Coronary artery (tissue), 2 donors: ENCODE results near the gene ASB18.
A peak's percentile ranks its signal among the peaks of the same experiment; 100 is the strongest.

ENCODE experiments used
- DNase-seq: peaks from one replicate; pipeline ENCODE4 v3.0.0-alpha.2; 2017; ENCODE audit warnings: low spot score
- H3K27ac ChIP-seq, 2 donors: fragments of 200-600 bp; sonication (generic); one replicate each; pipeline ENCODE4 v1.5.1; 2016 to 2019
- H3K4me3 ChIP-seq: fragments of 200-600 bp; sonication (generic); 2 replicates; pipeline ENCODE4 v1.5.1; 2016; ENCODE audit warnings: mild to moderate bottlenecking, moderate library complexity
- TF ChIP-seq, protein P1 (sequence below): fragments of 200-600 bp; sonication (generic); IDR thresholded peaks from one replicate; pipeline ENCODE4 v1.5.1; 2019; ENCODE audit warnings: antibody characterized with exemption

Gene ASB18

DNA sequence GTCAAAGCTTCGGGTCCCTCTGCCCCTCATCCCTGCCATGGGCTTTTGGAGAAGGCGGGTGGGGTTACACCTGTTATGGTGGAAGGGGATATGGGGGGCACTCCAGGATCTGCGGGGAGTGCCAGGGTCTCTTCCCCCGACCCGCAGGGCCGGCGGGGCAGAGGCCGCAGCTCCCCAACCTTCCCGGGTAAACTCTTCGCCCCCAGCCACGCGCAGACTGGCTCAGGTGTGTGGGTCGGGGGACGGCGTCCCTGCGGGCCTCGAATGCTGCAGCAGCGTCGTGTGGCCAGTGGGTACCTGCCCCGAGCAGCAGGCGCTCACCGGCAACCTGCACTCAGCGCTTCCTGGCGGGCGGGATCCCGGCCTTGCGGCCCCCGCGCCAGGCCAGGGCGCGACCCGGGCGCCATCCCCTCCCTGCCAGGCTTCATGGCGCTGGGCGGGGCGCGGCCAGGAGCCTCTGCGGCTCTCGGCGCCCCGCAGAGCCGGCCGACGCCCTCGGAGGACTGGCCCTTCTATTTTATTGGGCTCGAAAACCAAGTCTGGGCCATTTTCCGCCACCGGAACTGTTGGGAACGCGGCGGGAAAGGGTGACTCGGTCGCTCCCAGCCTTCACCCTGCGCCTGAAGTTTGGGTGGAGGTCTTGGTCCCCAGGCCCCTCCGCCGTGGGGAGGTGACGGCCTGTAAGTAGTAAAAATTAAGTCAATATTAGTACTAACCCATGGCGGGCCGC is 100.6 kb downstream of the ASB18 start:
- Histone ChIP-seq H3K4me3 (peak overlapping the region; percentile 60), H3K27ac (no peak overlapping the region)
- peak; percentile 28 for DNase-seq
- TF ChIP-seq, protein P1, sequence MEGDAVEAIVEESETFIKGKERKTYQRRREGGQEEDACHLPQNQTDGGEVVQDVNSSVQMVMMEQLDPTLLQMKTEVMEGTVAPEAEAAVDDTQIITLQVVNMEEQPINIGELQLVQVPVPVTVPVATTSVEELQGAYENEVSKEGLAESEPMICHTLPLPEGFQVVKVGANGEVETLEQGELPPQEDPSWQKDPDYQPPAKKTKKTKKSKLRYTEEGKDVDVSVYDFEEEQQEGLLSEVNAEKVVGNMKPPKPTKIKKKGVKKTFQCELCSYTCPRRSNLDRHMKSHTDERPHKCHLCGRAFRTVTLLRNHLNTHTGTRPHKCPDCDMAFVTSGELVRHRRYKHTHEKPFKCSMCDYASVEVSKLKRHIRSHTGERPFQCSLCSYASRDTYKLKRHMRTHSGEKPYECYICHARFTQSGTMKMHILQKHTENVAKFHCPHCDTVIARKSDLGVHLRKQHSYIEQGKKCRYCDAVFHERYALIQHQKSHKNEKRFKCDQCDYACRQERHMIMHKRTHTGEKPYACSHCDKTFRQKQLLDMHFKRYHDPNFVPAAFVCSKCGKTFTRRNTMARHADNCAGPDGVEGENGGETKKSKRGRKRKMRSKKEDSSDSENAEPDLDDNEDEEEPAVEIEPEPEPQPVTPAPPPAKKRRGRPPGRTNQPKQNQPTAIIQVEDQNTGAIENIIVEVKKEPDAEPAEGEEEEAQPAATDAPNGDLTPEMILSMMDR = no peak

DNA sequence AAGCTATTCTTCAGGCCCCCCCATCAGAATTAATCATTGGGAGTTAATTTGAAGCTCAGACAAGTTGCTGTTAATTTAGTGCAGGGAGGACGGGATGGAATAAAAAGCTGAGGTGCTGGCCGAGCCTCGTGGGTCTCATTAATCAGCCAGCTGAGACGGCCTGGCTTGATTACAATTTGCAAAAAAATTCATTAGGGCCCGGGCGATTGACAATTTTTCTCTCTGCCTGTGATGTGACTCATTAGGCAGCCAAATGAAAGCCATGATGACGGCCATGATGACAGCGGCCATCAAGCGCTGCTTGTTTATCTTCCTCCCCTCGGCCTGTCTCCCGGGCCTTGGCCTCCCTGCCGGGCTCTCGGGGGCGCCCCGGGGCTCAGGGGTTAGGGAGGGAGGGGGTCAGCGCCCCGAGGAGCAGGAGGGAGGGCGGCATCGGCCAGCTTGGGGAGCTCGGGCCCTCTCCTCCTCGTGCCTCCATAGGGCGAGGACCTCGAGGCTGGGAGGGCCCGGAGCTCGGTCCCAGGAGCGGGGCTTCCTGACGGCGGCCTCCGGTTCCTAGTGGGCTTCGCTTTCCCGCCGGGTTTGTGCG is 101.2 kb downstream of the ASB18 start:
- DNase-seq = no peak
- H3K27ac ChIP-seq = no peak overlapping the region
- H3K4me3 ChIP-seq = peak overlapping the region; percentile 60
- TF ChIP-seq, protein P1 = no peak

DNA sequence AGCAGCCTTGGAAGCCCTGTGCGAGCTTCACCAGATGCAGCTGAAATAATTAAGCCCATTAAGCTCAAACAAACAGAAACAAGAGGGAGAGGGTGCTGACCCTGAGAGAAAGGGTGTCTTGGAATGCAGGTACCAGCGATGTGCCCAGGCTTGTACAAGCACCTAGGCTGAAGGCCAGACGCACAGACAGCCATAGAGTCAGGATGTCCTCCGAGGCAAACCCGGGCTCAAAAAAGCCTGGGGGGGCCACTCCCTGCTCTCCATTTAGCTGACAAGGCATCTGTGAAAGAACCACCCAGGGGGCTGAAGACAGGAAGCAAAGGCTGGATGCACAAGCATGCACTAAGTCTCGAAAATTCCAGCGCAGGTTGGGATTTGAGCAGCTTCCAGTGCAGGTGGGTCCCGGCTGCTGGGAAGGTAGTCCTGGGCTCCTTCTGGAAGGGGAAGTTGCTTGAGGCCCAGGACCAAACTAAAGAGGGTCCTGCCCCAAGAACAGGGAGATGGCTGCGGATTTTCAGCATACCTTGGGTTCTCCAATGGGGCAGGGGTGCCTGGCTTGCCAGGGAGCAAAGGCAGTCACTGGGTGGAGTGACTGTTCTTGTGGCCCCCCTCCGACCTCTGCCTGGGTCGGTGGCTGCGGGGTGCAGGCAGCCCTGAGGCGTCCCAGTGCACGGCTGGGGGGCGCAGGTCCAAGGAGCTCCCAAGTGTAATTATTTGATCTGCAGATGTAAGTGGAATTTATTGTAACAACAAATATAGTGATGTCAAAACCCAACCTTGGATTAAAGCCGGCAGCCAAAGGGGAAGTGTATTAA is 102.0 kb downstream of the ASB18 start:
- no peak overlapping the region for H3K27ac ChIP-seq
- TF ChIP-seq, protein P1 = no peak
- peak; percentile 43 for DNase-seq
- H3K4me3 ChIP-seq = no peak overlapping the region

DNA sequence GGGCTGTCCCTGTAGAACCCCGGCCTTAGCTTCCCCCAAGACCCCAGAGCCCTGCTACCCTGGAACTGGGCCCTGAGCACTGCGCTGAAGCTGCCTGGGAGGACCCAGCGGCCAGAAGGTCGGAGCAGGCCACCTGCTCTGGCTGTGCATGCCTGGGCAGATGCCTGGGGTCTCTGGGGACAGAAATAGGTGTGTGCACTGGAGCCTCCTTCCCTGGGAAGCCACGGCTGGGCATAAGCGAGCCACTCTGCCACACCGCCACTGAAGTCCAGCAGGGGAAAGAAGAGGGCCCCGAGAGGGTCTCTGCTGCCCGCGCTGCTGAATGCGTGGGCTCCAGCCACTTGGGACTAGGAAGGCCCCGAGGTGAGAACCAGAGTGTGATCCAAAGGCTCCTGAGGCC is 102.7 kb downstream of the ASB18 start:
- no peak overlapping the region for H3K4me3 ChIP-seq
- DNase-seq = peak; percentile 59
- TF ChIP-seq, protein P1 = no peak
- no peak overlapping the region for H3K27ac ChIP-seq

DNA sequence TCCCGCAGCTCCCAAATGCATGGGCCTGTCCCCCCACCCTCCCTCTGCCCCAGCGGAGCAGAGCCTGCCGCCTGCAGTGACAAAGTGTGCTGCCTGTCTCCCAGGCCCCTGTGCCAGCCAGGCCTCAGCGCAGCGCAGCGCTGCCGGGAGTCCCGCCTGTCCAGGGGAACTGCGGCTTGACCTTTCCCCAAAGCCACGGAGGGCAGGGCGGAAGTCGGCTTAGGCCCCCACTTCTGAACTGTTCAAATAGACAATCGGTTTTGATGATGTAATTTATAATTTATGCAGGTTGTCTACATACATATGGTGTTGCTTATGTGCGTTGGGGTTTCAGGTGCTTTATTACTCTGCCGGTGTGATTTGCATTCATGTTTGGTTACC is 103.1 kb downstream of the ASB18 start:
- H3K27ac ChIP-seq = no peak overlapping the region
- no peak overlapping the region for H3K4me3 ChIP-seq
- DNase-seq = no peak
- TF ChIP-seq, protein P1 = no peak

DNA sequence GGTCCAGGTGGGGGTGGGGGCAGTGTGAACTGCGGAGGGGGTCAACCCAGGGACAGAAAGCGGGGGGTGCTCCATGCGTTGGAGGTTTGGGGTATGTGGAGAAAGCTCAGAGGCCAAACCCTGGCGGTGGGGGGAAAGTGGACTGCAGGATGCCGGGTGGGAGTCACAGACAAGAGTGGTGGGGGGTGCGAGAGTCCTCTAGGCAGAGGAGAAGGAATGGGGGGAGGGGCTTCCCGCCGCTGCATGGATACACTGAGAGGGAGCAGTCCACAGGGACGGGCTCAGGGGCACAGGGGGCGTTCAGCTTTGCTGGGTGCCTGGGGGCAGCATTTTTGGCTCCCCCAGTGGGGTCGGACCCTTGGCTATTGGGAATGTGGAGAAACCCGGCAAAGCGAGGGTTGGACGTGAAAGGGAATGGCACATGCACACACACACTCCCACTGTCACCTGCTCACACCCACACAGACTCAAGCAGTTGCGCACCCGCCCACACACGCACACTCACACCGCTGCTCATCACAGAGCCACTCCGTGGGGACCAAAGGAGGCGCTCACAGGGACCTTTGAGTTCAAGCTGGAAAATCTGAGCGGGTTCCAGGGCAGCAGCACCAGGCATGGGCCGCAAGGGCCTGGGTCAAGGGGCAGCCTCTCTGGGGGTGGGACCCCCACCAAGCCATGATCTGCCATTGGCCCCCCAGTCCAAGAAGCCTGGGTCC is 103.7 kb downstream of the ASB18 start:
- Histone ChIP-seq H3K27ac (no peak overlapping the region), H3K4me3 (no peak overlapping the region)
- TF ChIP-seq, protein P1 = no peak
- DNase-seq = peak; percentile 69
